Activated CD4-positive, alpha-beta T cell treated with anti-CD3 and anti-CD28 coated beads, Interleukin-2, amount 50 U/mL, for 1 hour (primary cell): Measurements from ENCODE around the gene ASB15.

Experiments used
- DNase-seq: peaks from one replicate; pipeline ENCODE4 v3.0.0-alpha.2; 2020

ASB15 gene

GRCh38 chr7:123666492-123666891 is 64.9 kb downstream of the ASB15 start:
- DNase-seq = no peak

GRCh38 chr7:123669485-123669884 is 67.9 kb downstream of the ASB15 start:
- no peak for DNase-seq

GRCh38 chr7:123673137-123673732 is 71.6 kb downstream of the ASB15 start:
- no peak for DNase-seq

DNA sequence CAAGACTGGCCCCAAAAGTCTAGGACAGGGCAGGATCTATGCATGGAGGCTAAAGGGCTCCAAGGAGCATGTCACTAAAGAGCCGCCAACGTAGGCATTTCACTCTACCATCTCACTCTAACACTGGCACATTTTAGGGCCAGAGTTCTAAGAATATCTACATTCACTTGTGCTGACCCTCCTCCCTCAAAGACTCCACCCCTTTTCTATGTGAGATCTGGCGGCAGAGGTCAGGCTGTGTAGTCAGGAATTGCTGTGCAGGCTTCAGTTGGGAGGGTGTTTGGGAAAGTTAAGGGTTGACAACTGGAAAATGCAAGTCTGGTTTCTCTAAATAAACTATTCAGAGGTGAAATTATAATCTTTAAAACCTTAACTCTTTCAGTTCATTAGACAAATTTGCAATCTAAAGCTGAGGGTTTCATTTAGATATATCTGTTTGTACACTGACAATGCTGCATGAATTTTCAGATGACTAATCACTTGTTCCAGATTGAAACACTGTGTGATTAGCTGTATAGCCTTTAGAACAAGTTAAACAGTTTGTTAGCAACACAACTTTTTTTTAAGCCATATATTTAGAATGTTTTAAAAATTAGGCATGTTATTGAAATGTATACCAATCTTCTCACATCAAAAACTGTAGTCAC is 72.3 kb downstream of the ASB15 start:
- no peak for DNase-seq

GRCh38 chr7:123674399-123675180 is 73.0 kb downstream of the ASB15 start:
- DNase-seq = no peak

DNA sequence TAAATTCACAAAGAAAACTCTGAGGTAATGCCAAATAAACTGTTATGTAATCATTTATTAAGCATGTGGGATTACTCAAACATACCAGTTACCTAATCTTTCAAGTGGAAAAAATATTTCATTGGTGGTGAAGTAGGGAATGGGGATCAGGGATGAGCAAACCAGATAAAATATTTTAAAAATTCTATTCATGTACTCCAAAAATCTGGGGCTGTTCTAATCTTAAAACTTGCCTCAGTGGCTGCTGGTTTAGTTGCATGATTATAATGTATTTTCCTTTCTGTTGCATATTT is 73.5 kb downstream of the ASB15 start:
- no peak for DNase-seq

DNA sequence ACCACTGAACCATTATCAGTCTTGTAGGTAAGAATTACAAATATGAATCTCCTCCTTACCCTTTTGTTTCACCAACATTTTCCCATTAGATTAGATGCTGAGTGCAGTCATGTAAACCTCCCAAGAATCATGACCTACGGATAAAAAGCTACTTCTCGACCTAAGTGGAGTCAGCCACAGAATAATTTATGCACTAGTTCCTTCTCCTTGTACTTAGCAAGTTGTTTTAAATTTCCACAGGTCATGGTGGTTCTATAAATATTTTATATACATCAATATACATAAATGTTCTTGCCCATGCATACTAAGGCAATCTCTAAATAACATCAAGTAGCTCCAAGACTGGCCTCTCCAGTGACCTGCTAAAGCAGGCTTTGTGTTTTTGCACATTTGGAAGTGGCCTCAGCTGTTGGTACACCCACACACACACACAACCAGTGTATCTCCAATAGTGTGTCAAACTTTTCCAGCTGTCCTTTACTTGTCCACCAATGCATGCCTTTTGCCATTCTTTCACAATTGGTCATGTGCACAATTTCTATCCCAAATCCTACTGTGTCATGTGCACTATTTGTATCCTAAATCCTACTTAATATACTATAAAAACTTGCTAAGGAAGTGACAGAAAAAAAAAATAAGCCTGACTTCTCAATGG is 75.6 kb downstream of the ASB15 start:
- no peak for DNase-seq

DNA sequence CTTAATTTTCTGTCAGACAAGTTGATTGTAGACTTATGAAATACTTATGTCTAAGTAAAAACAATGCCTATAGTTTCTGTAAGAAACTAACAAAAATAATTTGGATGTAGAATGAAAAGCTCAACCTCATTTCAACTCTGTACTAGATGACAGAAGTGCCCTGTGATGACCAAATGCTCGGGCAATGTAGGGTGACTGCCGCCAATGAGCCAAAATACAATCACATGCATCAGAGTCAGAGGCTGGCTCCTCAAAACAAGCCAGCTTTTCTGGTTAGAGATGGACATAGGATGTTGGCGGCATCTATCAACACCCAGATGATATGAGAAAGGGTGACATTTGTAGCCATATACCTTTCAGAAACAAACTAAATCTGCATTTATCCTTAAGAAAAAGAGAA is 78.0 kb downstream of the ASB15 start:
- no peak for DNase-seq

DNA sequence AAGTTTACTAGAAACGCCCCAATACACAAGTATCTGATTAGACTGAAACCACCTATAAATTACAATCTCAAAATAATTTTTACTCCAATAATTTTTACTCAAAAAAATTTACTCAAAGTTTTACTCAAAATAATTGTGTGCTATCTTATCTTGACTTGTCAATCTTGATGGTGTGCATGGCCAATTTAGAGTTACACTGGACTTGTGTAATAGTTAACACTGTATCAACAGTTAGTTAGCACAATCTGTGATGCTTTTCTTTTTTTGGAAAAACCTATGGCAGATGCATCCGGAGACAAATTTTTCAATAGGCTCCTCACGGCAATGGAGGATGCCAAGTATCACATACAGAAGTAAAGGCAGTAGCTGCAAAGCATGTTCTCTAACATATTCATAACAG is 79.0 kb downstream of the ASB15 start:
- no peak for DNase-seq

DNA sequence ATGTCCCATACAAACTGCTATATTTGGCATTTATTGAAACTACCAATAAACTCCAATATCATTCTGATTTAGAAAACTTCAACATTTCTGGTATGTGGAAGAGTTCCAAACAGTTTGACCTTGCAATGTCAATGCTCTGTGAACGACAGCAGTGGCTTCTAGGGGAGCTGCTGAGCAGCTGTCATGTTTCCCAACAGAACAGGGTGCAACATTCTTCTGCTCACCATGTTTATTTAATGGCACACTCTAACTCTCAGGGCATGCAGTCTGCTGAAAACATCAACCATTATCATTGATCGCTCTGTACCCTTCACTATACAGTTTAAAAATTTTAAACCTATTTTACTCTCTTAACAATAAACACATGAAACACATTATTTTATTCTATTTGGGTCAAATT is 79.9 kb downstream of the ASB15 start:
- DNase-seq = no peak

GRCh38 chr7:123682690-123683089 is 81.1 kb downstream of the ASB15 start:
- no peak for DNase-seq

GRCh38 chr7:123687161-123687560 is 85.5 kb downstream of the ASB15 start:
- no peak for DNase-seq

- no peak for DNase-seq
These were observed 86.1 kb downstream of the ASB15 start for GRCh38 chr7:123687727-123688126.
